Loucy (cell line): ENCODE measurements around the gene PTH1R.

ENCODE experiments used
- H2AFZ ChIP-seq: fragments of 200-600 bp; sonication (generic); 2 replicates; pipeline ENCODE4 v1.6.0; 2016; ENCODE audit warnings: antibody characterized with exemption, mild to moderate bottlenecking, low read length, moderate library complexity
- H3F3A ChIP-seq: fragments of 200-600 bp; 2 replicates; pipeline ENCODE4 v1.6.0; 2016; ENCODE audit warnings: antibody characterized with exemption, low read depth, mild to moderate bottlenecking
- H3K27me3 ChIP-seq: fragments of 200-600 bp; sonication (generic); 2 replicates; pipeline ENCODE4 v1.6.1; 2014; ENCODE audit warnings: low read length, mild to moderate bottlenecking; ENCODE audit not compliant: insufficient read depth, poor library complexity, severe bottlenecking
- H3K36me3 ChIP-seq: fragments of 200-600 bp; sonication (generic); 2 replicates; pipeline ENCODE4 v1.6.1; 2016; ENCODE audit warnings: low read length; ENCODE audit not compliant: insufficient read depth
- H3K4me1 ChIP-seq: fragments of 200-600 bp; sonication (generic); 2 replicates; pipeline ENCODE4 v1.5.1; 2014; ENCODE audit warnings: low read length, mild to moderate bottlenecking; ENCODE audit not compliant: insufficient read depth, poor library complexity, severe bottlenecking
- H3K4me2 ChIP-seq: fragments of 200-600 bp; sonication (generic); 2 replicates; pipeline ENCODE4 v1.6.0; 2014; ENCODE audit warnings: antibody characterized with exemption, low read length, low read depth, mild to moderate bottlenecking; ENCODE audit not compliant: poor library complexity, severe bottlenecking
- H3K4me3 ChIP-seq: fragments of 200-600 bp; sonication (generic); 2 replicates; pipeline ENCODE4 v1.5.1; 2014; ENCODE audit warnings: low read length, mild to moderate bottlenecking, mixed read lengths; ENCODE audit not compliant: poor library complexity, severe bottlenecking
- H3K79me2 ChIP-seq: fragments of 200-600 bp; sonication (generic); 2 replicates; pipeline ENCODE4 v1.6.1; 2014; ENCODE audit warnings: low read length; ENCODE audit not compliant: insufficient read depth
- H3K9ac ChIP-seq: fragments of 200-600 bp; sonication (generic); 2 replicates; pipeline ENCODE4 v1.6.0; 2014; ENCODE audit warnings: mild to moderate bottlenecking, low read depth, low read length, moderate library complexity; ENCODE audit not compliant: poor library complexity, severe bottlenecking
- H3K9me2 ChIP-seq: fragments of 200-600 bp; sonication (generic); replicated peaks from 2 replicates; pipeline ENCODE4 v1.6.1; 2016; ENCODE audit warnings: low read depth, low read length, mixed read lengths
- H3K9me3 ChIP-seq: fragments of 200-600 bp; sonication (generic); 2 replicates; pipeline ENCODE4 v1.6.1; 2014; ENCODE audit warnings: mild to moderate bottlenecking, antibody characterized with exemption, low read length, low read depth; ENCODE audit not compliant: insufficient read depth
- H4K20me1 ChIP-seq: fragments of 200-600 bp; sonication (generic); 2 replicates; pipeline ENCODE4 v1.6.0; 2014; ENCODE audit warnings: antibody characterized with exemption, low read length, mild to moderate bottlenecking; ENCODE audit not compliant: insufficient read depth, poor library complexity, severe bottlenecking
- EZH2phosphoT487 ChIP-seq: fragments of 200-600 bp; IDR thresholded peaks from 2 replicates; pipeline ENCODE4 v1.6.1; 2018; ENCODE audit warnings: antibody characterized with exemption, mild to moderate bottlenecking, moderate library complexity, borderline replicate concordance
- TF ChIP-seq, protein P1 (sequence below): fragments of 200-600 bp; sonication (generic); conservative IDR thresholded peaks from 2 replicates; pipeline ENCODE4 v1.5.1; 2014; ENCODE audit warnings: mild to moderate bottlenecking, antibody characterized with exemption, low read length

The PTH1R gene

DNA sequence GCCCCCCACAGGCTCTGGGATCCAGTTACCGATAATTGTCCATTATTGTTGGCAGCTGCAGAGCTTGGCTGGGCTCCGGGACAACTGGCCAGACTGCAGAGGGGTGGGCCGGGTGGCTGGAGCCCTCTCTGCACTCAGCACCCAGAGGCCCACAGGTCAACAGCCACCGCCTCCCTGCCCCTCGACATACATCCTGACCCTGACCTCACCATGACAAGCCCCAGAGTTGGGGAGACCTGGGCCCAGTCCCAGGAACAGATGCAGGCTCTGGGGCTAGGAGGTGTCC is 22.4 kb downstream of the PTH1R start:
- H3K4me2 ChIP-seq = no peak overlapping the region
- H2AFZ ChIP-seq = no peak overlapping the region
- H3K79me2 ChIP-seq = no peaks in the 10 kb centered on the region
- no peaks in the 10 kb centered on the region for H4K20me1 ChIP-seq
- no peaks in the 10 kb centered on the region for H3K9me3 ChIP-seq
- TF ChIP-seq, protein P1, sequence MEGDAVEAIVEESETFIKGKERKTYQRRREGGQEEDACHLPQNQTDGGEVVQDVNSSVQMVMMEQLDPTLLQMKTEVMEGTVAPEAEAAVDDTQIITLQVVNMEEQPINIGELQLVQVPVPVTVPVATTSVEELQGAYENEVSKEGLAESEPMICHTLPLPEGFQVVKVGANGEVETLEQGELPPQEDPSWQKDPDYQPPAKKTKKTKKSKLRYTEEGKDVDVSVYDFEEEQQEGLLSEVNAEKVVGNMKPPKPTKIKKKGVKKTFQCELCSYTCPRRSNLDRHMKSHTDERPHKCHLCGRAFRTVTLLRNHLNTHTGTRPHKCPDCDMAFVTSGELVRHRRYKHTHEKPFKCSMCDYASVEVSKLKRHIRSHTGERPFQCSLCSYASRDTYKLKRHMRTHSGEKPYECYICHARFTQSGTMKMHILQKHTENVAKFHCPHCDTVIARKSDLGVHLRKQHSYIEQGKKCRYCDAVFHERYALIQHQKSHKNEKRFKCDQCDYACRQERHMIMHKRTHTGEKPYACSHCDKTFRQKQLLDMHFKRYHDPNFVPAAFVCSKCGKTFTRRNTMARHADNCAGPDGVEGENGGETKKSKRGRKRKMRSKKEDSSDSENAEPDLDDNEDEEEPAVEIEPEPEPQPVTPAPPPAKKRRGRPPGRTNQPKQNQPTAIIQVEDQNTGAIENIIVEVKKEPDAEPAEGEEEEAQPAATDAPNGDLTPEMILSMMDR = no peak
- no peak for TF ChIP-seq EZH2phosphoT487
- no peak overlapping the region for H3K4me3 ChIP-seq
- H3F3A ChIP-seq = no peaks in the 10 kb centered on the region
- no peaks in the 10 kb centered on the region for H3K27me3 ChIP-seq
- H3K4me1 ChIP-seq = no peaks in the 10 kb centered on the region
- no peaks in the 10 kb centered on the region for H3K36me3 ChIP-seq
- H3K9ac ChIP-seq = no peak overlapping the region
- H3K9me2 ChIP-seq = no peaks in the 10 kb centered on the region

DNA sequence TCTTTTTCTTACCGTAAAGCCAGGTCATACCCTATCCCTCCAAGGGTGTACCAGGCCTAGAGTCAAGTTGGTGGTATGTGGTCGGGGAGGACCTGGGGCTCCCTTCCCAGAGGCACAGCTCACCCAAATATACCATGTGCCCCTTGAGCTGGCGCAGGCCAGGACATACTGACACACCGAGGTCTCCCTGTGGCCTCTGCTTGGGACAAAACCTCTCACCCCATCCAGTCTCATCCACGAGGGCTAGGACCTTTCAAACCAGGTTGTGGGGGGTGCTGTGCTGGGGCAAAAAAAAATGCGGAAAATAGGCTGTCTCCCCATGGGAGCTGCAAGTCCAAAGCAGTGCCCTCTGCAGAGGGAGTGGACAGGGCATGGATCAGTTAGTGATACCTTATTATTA is 22.8 kb downstream of the PTH1R start:
- TF ChIP-seq EZH2phosphoT487 = no peak
- TF ChIP-seq, protein P1 = no peak
- Histone ChIP-seq H3K9me2 (no peaks in the 10 kb centered on the region), H2AFZ (no peak overlapping the region), H3K4me3 (no peak overlapping the region), H3K4me2 (no peak overlapping the region), H4K20me1 (no peaks in the 10 kb centered on the region), H3K36me3 (no peaks in the 10 kb centered on the region), H3K79me2 (no peaks in the 10 kb centered on the region), H3F3A (no peaks in the 10 kb centered on the region), H3K27me3 (no peaks in the 10 kb centered on the region), H3K4me1 (no peaks in the 10 kb centered on the region), H3K9me3 (no peaks in the 10 kb centered on the region), H3K9ac (no peak overlapping the region)

DNA sequence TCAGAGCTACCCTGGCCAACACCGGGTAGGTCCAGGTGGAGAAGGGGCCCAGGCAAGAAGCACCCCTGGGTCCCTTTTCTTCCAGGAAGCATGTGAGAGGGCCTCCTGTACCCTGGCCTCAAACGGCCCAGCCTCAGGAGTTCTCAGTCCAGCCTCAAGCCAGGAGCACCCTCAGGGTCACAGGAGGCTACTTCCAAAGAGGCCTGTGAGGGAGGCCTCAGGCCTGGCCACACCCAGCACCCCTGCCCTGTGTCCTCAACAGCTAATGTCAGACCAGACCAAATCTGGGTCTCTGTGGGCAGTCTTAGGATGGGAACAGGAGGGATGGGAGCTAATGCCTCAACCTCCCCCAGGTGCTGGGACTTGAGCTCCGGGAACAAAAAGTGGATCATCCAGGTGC is 23.5 kb downstream of the PTH1R start:
- H4K20me1 ChIP-seq = no peaks in the 10 kb centered on the region
- H2AFZ ChIP-seq = no peak overlapping the region
- no peak for TF ChIP-seq EZH2phosphoT487
- TF ChIP-seq, protein P1 = no peak
- H3K4me3 ChIP-seq = no peak overlapping the region
- H3K4me1 ChIP-seq = no peaks in the 10 kb centered on the region
- H3K27me3 ChIP-seq = no peaks in the 10 kb centered on the region
- no peaks in the 10 kb centered on the region for H3K9me3 ChIP-seq
- H3K79me2 ChIP-seq = no peaks in the 10 kb centered on the region
- H3K4me2 ChIP-seq = no peak overlapping the region
- no peaks in the 10 kb centered on the region for H3F3A ChIP-seq
- no peaks in the 10 kb centered on the region for H3K9me2 ChIP-seq
- H3K36me3 ChIP-seq = no peaks in the 10 kb centered on the region
- H3K9ac ChIP-seq = no peak overlapping the region
